ENCODE data around the gene RAB11FIP2.

The RAB11FIP2 gene

GRCh38 chr10:118020365-118020764 lies 26.4 kb downstream of the RAB11FIP2 start:
- no peak for TF ChIP-seq TAF1 (IDR thresholded peaks at IDR 0.05; ENCODE audit: borderline replicate concordance, insufficient read depth, low read length)
- TF ChIP-seq, protein P1, sequence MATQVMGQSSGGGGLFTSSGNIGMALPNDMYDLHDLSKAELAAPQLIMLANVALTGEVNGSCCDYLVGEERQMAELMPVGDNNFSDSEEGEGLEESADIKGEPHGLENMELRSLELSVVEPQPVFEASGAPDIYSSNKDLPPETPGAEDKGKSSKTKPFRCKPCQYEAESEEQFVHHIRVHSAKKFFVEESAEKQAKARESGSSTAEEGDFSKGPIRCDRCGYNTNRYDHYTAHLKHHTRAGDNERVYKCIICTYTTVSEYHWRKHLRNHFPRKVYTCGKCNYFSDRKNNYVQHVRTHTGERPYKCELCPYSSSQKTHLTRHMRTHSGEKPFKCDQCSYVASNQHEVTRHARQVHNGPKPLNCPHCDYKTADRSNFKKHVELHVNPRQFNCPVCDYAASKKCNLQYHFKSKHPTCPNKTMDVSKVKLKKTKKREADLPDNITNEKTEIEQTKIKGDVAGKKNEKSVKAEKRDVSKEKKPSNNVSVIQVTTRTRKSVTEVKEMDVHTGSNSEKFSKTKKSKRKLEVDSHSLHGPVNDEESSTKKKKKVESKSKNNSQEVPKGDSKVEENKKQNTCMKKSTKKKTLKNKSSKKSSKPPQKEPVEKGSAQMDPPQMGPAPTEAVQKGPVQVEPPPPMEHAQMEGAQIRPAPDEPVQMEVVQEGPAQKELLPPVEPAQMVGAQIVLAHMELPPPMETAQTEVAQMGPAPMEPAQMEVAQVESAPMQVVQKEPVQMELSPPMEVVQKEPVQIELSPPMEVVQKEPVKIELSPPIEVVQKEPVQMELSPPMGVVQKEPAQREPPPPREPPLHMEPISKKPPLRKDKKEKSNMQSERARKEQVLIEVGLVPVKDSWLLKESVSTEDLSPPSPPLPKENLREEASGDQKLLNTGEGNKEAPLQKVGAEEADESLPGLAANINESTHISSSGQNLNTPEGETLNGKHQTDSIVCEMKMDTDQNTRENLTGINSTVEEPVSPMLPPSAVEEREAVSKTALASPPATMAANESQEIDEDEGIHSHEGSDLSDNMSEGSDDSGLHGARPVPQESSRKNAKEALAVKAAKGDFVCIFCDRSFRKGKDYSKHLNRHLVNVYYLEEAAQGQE (IDR thresholded peaks at IDR 0.05; ENCODE audit: insufficient read depth in 1 of 2, low read depth in 2 of 2, low read length in 2 of 2), result no peak
- no peak for TF ChIP-seq FOXP2 (optimal IDR thresholded peaks at IDR 0.05; ENCODE audit: borderline replicate concordance, extremely low read depth, extremely low read length, insufficient read depth)
- no peak for TF ChIP-seq POLR2AphosphoS5 (IDR thresholded peaks at IDR 0.05; ENCODE audit: low read depth, low read length)
- TF ChIP-seq SIN3A (IDR thresholded peaks at IDR 0.05; ENCODE audit: borderline replicate concordance, insufficient read depth, low read length), result no peak

- no peak for TF ChIP-seq POLR2AphosphoS5 (IDR thresholded peaks at IDR 0.05; ENCODE audit: low read depth, low read length)
Measured at GRCh38 chr10:118017850-118018249, 28.9 kb downstream of the RAB11FIP2 start.

GRCh38 chr10:118017071-118017740 lies 29.5 kb downstream of the RAB11FIP2 start:
- TF ChIP-seq POLR2AphosphoS5 (IDR thresholded peaks at IDR 0.05; ENCODE audit: low read depth, low read length) (no peak), TAF1 (IDR thresholded peaks at IDR 0.05; ENCODE audit: borderline replicate concordance, insufficient read depth, low read length) (no peak), FOXP2 (optimal IDR thresholded peaks at IDR 0.05; ENCODE audit: borderline replicate concordance, extremely low read depth, extremely low read length, insufficient read depth) (no peak), SIN3A (IDR thresholded peaks at IDR 0.05; ENCODE audit: borderline replicate concordance, insufficient read depth, low read length) (no peak)
- TF ChIP-seq, protein P1 (IDR thresholded peaks at IDR 0.05; ENCODE audit: insufficient read depth in 1 of 2, low read depth in 2 of 2, low read length in 2 of 2), result no peak

DNA sequence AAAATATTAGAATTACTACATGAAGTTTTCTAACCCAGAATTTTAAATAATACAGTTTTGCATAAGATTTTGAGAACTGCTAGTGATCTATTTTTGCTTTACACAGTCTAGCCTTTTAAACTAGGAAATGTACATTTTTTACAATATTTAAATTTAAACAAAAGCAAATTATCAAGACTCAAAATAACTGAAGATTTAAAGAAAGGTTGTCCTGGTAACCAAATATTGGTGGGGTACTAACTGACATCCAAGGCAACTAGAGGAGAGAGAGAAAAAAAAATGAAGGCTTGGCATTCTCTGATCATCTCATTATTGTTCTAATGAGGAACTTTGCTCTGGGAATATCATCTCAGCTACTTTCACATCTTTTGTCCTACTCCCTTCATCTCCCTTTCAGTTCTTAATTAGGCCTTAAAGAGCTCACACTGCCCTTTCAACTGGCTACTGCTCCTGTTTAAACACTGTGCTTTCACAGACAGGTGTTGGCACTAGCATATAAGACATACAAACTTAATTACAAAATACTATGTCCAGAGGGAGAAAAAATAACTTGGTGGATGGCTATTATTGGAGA lies 33.7 kb downstream of the RAB11FIP2 start:
- TF ChIP-seq POLR2AphosphoS5 (IDR thresholded peaks at IDR 0.05; ENCODE audit: low read depth, low read length), result no peak
- no peak for TF ChIP-seq FOXP2 (optimal IDR thresholded peaks at IDR 0.05; ENCODE audit: borderline replicate concordance, extremely low read depth, extremely low read length, insufficient read depth)
- TF ChIP-seq, protein P1 (IDR thresholded peaks at IDR 0.05; ENCODE audit: insufficient read depth in 1 of 2, low read depth in 2 of 2, low read length in 2 of 2), result no peak
- no peak for TF ChIP-seq SIN3A (IDR thresholded peaks at IDR 0.05; ENCODE audit: borderline replicate concordance, insufficient read depth, low read length)
- no peak for TF ChIP-seq TAF1 (IDR thresholded peaks at IDR 0.05; ENCODE audit: borderline replicate concordance, insufficient read depth, low read length)

DNA sequence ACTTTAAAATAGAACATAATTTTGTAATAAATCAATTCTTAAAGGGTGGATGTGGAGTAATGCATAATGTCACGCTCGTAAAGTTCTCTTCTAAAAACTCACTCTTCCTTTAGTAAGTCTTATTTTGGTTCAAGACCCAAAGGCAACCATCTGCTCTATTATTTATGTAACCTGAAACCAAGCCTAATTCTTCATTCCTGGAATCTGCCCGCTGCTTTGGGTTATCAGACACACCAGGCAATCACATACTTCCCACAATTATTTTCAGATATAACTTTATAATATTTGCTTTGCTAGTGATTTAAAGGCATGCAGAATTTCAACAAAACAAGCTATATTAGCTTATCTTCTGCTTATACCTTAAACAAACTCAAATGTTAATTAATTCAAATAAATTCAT lies 39.0 kb downstream of the RAB11FIP2 start:
- no peak for TF ChIP-seq POLR2AphosphoS5 (IDR thresholded peaks at IDR 0.05; ENCODE audit: low read depth, low read length)

DNA sequence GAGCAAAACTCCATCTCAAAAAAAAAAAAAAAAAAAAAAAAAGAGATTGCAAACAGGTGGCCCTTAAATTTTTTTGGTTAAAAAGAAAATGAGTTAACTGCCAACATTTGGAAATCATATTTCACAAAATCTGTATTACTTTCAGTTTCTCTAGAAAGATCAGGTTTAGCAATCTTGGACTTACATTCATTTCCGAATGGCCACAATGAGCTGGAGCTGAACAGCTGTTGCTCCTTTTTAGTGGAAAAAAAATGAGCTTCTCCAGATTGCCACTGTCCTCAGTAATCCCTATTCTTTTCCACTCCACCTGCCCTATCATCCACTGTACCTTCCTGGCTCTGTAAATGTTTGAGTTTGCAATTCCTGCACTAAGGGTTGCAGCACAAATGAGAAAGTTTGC lies 43.6 kb downstream of the RAB11FIP2 start:
- TF ChIP-seq TAF1 (IDR thresholded peaks at IDR 0.05; ENCODE audit: borderline replicate concordance, insufficient read depth, low read length) (no peak), FOXP2 (optimal IDR thresholded peaks at IDR 0.05; ENCODE audit: borderline replicate concordance, extremely low read depth, extremely low read length, insufficient read depth) (no peak), SIN3A (IDR thresholded peaks at IDR 0.05; ENCODE audit: borderline replicate concordance, insufficient read depth, low read length) (no peak), POLR2AphosphoS5 (IDR thresholded peaks at IDR 0.05; ENCODE audit: low read depth, low read length) (no peak)
- TF ChIP-seq, protein P1 (IDR thresholded peaks at IDR 0.05; ENCODE audit: insufficient read depth in 1 of 2, low read depth in 2 of 2, low read length in 2 of 2), result no peak
